ENCODE results near the gene KAZN.

The KAZN gene

GRCh38 chr1:15113146-15113545 lies 514.7 kb downstream of the KAZN start:
- ChIA-PET CTCF (interaction anchor here (0.7 kb wide), 1 partner anchor 8 kb away, joined by 3 read pairs; no protein-coding TSS in a partner anchor), POLR2A (no interaction called here)
- no peak for DNase-seq (ENCODE audit: extremely low spot score)
- no peak for TF ChIP-seq ELF4 (IDR thresholded peaks at IDR 0.05)
- no peak for TF ChIP-seq NFRKB (IDR thresholded peaks at IDR 0.05)
- TF ChIP-seq CTBP1 (IDR thresholded peaks at IDR 0.05; ENCODE audit: borderline replicate concordance): no peak
- TF ChIP-seq BHLHE40 (IDR thresholded peaks at IDR 0.05; ENCODE audit: borderline replicate concordance): no peak
- TF ChIP-seq ZNF384 (IDR thresholded peaks at IDR 0.05): no peak
- TF ChIP-seq FOXM1 (IDR thresholded peaks at IDR 0.05; ENCODE audit: borderline replicate concordance): no peak
- no peak for TF ChIP-seq FOXK2 (IDR thresholded peaks at IDR 0.05)
- no peak for TF ChIP-seq FOXA1 (IDR thresholded peaks at IDR 0.05)
- no peak for TF ChIP-seq PKNOX1 (IDR thresholded peaks at IDR 0.05)
- TF ChIP-seq SP1 (IDR thresholded peaks at IDR 0.05): no peak
- no peak for TF ChIP-seq SUZ12 (IDR thresholded peaks at IDR 0.05)
- no peak for TF ChIP-seq LEF1 (IDR thresholded peaks at IDR 0.05; ENCODE audit: borderline replicate concordance)
- TF ChIP-seq HDGF (IDR thresholded peaks at IDR 0.05; ENCODE audit: borderline replicate concordance): no peak

GRCh38 chr1:15114884-15115283 lies 516.4 kb downstream of the KAZN start:
- POLR2A ChIA-PET: no interaction called here
- DNase-seq (ENCODE audit: extremely low spot score): no peak
- CTCF ChIA-PET: no interaction called here
- TF ChIP-seq ARNT (IDR thresholded peaks at IDR 0.05): no peak
- no peak for TF ChIP-seq FOXM1 (IDR thresholded peaks at IDR 0.05; ENCODE audit: borderline replicate concordance)
- TF ChIP-seq FOXA1 (IDR thresholded peaks at IDR 0.05): no peak
- TF ChIP-seq PKNOX1 (IDR thresholded peaks at IDR 0.05): no peak
- TF ChIP-seq CTBP1 (IDR thresholded peaks at IDR 0.05; ENCODE audit: borderline replicate concordance): no peak
- TF ChIP-seq TARDBP (IDR thresholded peaks at IDR 0.05): no peak
- TF ChIP-seq FOXK2 (IDR thresholded peaks at IDR 0.05): no peak
- no peak for TF ChIP-seq ELF4 (IDR thresholded peaks at IDR 0.05)
- TF ChIP-seq L3MBTL2 (conservative IDR thresholded peaks at IDR 0.05): no peak
- TF ChIP-seq NFRKB (IDR thresholded peaks at IDR 0.05): no peak
- no peak for TF ChIP-seq LEF1 (IDR thresholded peaks at IDR 0.05; ENCODE audit: borderline replicate concordance)
- TF ChIP-seq SP1 (IDR thresholded peaks at IDR 0.05): no peak
- TF ChIP-seq HDGF (IDR thresholded peaks at IDR 0.05; ENCODE audit: borderline replicate concordance): no peak
- TF ChIP-seq SUZ12 (IDR thresholded peaks at IDR 0.05): no peak
- no peak for TF ChIP-seq BHLHE40 (IDR thresholded peaks at IDR 0.05; ENCODE audit: borderline replicate concordance)
- no peak for TF ChIP-seq ZNF384 (IDR thresholded peaks at IDR 0.05)

GRCh38 chr1:15115542-15116330 lies 517.3 kb downstream of the KAZN start:
- ChIA-PET POLR2A (no interaction called here), CTCF (no interaction called here)
- DNase-seq (ENCODE audit: extremely low spot score): no peak
- no peak for TF ChIP-seq NFRKB (IDR thresholded peaks at IDR 0.05)
- TF ChIP-seq HDGF (IDR thresholded peaks at IDR 0.05; ENCODE audit: borderline replicate concordance): no peak
- no peak for TF ChIP-seq L3MBTL2 (conservative IDR thresholded peaks at IDR 0.05)
- TF ChIP-seq SP1 (IDR thresholded peaks at IDR 0.05): no peak
- TF ChIP-seq CTBP1 (IDR thresholded peaks at IDR 0.05; ENCODE audit: borderline replicate concordance): no peak
- no peak for TF ChIP-seq BHLHE40 (IDR thresholded peaks at IDR 0.05; ENCODE audit: borderline replicate concordance)
- TF ChIP-seq SUZ12 (IDR thresholded peaks at IDR 0.05): no peak
- TF ChIP-seq ZNF384 (IDR thresholded peaks at IDR 0.05): no peak
- TF ChIP-seq ELF4 (IDR thresholded peaks at IDR 0.05): no peak
- no peak for TF ChIP-seq TARDBP (IDR thresholded peaks at IDR 0.05)
- TF ChIP-seq FOXM1 (IDR thresholded peaks at IDR 0.05; ENCODE audit: borderline replicate concordance): no peak
- no peak for TF ChIP-seq FOXA1 (IDR thresholded peaks at IDR 0.05)
- no peak for TF ChIP-seq ARNT (IDR thresholded peaks at IDR 0.05)
- TF ChIP-seq FOXK2 (IDR thresholded peaks at IDR 0.05): no peak
- no peak for TF ChIP-seq LEF1 (IDR thresholded peaks at IDR 0.05; ENCODE audit: borderline replicate concordance)
- TF ChIP-seq PKNOX1 (IDR thresholded peaks at IDR 0.05): no peak

- ChIA-PET POLR2A (no interaction called here), CTCF (interaction anchor here (0.5 to 0.7 kb wide), 2 partner anchors 12 to 133 kb away, joined by 3 read pairs; no protein-coding TSS in a partner anchor)
- no peak for DNase-seq (ENCODE audit: extremely low spot score)
- TF ChIP-seq LEF1 (IDR thresholded peaks at IDR 0.05; ENCODE audit: borderline replicate concordance): no peak
These were observed 518.5 kb downstream of the KAZN start for GRCh38 chr1:15116966-15117365.

- CTCF ChIA-PET: no interaction called here
- no peak for DNase-seq (ENCODE audit: extremely low spot score)
- TF ChIP-seq ZNF384 (IDR thresholded peaks at IDR 0.05): no peak
- POLR2A ChIA-PET: no interaction called here
These were observed 519.3 kb downstream of the KAZN start for GRCh38 chr1:15117671-15118325.

- POLR2A ChIA-PET: no interaction called here
- CTCF ChIA-PET: interaction anchor here (0.6 kb wide), 1 partner anchor 91 kb away, joined by 3 read pairs; no protein-coding TSS in a partner anchor
- TF ChIP-seq ELF4 (IDR thresholded peaks at IDR 0.05): no peak
- TF ChIP-seq HDGF (IDR thresholded peaks at IDR 0.05; ENCODE audit: borderline replicate concordance): no peak
- no peak for TF ChIP-seq TARDBP (IDR thresholded peaks at IDR 0.05)
- no peak for TF ChIP-seq LEF1 (IDR thresholded peaks at IDR 0.05; ENCODE audit: borderline replicate concordance)
- no peak for TF ChIP-seq FOXA1 (IDR thresholded peaks at IDR 0.05)
- TF ChIP-seq PKNOX1 (IDR thresholded peaks at IDR 0.05): no peak
- TF ChIP-seq SP1 (IDR thresholded peaks at IDR 0.05): no peak
- DNase-seq (ENCODE audit: extremely low spot score): no peak
These were observed 520.1 kb downstream of the KAZN start for GRCh38 chr1:15118579-15118978.

Data from HEK293T (cell line).